GM12873 (cell line): ENCODE data around the gene VAV3.

Source experiments
- TF ChIP-seq, protein P1 (sequence below): IDR thresholded peaks from 2 replicates; pipeline ENCODE4 v1.5.1; 2012; ENCODE audit warnings: low read depth, mild to moderate bottlenecking, moderate library complexity, low read length, control low read depth; ENCODE audit not compliant: insufficient read depth; ENCODE audit errors: missing control alignments

The VAV3 gene

DNA sequence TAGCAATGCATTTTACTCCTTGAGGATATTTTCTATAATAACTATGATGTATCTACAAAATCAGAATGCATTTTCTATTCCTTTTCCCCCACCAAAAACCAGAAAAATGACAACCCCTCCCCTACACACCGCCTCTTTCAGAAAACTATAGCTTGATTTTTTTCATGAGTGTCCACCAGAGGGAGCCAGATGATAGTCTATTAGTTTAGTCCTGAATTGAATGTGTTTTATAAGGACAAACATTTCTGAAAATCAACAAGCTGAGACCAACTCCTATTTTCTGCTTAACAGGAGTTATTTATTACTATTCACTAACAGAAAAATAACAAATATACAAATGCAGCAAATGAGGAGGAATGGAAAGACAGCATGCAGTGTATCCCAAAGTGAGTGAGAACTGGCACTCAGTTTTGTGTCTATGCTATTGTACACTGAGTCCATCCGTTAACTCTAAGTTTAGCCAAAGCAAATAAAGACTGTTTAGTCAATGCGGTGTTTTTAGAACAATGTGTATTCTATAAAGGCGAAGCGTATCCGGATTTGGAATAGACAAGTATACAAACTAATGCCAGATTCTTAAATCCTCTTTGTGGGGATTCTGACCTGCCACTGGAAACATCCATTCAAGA lies 182.6 kb downstream of the VAV3 start:
- TF ChIP-seq, protein P1, sequence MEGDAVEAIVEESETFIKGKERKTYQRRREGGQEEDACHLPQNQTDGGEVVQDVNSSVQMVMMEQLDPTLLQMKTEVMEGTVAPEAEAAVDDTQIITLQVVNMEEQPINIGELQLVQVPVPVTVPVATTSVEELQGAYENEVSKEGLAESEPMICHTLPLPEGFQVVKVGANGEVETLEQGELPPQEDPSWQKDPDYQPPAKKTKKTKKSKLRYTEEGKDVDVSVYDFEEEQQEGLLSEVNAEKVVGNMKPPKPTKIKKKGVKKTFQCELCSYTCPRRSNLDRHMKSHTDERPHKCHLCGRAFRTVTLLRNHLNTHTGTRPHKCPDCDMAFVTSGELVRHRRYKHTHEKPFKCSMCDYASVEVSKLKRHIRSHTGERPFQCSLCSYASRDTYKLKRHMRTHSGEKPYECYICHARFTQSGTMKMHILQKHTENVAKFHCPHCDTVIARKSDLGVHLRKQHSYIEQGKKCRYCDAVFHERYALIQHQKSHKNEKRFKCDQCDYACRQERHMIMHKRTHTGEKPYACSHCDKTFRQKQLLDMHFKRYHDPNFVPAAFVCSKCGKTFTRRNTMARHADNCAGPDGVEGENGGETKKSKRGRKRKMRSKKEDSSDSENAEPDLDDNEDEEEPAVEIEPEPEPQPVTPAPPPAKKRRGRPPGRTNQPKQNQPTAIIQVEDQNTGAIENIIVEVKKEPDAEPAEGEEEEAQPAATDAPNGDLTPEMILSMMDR = peak; percentile 46

DNA sequence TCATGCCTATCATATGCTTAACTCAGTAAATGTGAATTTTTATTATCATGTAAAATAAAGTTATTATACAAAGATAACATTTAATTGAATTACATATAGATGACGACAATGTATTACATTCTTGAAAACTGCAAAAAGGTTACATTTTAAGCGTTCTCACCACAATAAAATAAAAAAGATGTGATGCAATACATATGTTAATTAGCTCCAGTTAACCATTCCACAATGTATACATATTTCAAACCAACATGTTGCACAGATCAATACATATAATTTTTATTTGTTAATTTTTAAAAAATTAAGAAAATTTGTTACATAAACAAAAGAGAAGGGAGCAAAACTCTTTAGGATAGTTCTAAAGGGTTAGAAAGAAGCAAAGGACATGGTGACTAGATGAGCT lies 183.7 kb downstream of the VAV3 start:
- TF ChIP-seq, protein P1 = no peak

DNA sequence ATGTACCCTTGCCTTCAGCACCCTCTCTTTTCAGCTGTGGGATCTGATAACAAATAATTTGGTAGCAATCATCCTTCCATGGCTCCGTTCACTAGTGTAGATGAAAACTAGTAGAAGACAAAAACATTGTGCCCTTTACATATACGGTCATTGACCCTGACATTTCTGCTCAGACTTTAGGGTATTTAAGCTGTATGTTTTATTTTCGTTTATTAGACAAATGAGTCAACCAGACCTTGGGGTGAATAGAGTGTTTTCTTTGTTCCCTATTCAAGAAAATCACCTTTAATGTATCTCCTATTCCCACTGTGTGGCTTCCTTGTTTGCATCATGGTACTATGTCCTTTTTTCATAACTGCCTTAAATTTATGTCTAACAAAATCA lies 187.3 kb downstream of the VAV3 start:
- TF ChIP-seq, protein P1 = no peak

DNA sequence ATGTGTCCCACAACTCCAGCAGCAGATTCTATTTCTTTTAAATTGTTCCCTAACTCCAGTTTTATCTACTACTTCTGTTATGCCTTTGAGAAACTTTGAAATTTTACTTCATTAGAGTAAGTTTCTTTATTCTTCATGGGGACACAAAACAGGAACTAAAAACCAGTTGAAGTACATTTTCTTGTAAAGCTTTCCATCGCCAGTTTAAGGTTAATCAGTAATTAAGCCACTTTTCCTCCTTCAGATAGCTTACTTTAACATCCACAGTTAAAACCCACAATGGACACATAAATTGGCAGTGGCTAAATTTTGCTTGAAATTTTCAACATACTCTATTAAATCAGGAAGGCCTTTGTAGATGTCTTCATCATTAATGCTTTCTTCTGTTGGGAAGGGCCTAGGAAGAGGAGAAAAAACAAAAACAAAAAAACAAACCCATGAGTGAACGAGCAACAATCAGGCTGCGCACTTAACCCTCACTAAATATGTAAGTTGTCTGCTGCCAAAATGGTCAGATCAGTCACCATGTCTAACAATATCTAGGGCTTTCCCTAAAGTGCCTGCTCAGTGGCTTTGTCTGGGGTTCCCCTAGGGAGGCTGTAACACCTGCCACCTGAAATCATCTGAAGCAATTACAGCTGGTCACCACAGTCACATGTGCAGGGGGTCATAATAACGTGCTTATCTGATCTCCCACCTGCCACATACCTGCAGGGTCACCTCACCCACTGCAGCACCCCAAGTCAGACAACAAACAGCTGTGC lies 187.9 kb downstream of the VAV3 start:
- TF ChIP-seq, protein P1 = no peak

DNA sequence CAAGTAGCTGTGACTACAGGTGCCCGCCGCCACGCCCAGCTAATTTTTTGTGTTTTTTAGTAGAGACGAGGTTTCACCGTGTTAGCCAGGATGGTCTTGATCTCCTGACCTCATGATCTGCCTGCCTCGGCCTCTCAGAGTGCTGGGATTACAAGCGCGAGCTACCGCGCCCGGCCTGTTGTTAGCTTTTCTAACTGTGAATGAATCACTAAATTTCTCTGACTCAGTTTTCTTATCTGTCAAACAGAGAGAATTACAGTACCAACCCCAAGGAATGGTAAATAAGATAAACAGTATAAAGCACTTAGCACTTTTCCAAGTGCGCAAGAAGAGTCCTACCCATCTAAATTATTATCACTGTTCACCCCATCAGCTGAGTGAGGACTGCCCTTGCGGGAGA lies 193.6 kb downstream of the VAV3 start:
- TF ChIP-seq, protein P1 = no peak

DNA sequence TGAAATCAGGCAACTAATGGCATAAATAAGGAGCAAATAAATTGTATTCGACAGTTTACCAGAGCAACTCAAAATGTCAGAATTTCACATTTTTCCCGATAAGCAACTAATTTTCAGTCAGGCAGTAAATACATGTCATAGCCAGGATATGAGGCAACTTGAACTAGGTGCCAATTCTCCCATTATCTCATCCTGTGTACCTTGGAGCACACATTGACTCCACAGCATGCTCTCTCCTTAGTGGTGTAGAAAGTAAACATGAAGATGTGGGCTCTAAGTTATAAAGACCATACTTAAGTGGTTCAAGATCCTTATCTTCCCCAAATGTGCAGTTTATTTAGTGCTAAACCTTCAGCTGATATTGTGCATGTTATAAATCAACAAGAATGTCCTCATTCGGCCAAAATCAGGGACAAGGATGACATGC lies 197.8 kb downstream of the VAV3 start:
- TF ChIP-seq, protein P1 = no peak

DNA sequence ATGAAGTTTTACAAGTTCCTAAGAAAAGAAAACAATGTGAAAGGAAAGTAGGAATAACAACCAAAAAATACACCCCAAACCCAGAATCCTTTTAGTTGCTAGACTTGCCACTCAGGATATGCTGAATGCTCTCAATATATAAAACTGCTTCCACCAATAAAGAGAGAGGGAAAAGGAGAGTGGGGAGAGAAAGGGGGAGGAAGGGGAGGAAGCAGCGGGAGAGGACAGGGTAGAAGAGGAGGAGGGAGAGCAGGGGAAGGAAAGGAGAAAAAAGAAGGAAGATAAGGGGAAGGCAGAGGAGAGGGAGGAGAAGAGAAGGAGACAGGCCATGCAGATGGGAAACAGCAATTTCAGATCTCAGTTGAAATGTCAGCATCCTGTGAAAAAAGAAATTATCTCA lies 198.4 kb downstream of the VAV3 start:
- TF ChIP-seq, protein P1 = no peak
